ENCODE measurements around the gene STRADA. TPM values are rescaled to one million over a fixed set of nuclear protein-coding genes. Genes with fewer than 3 reads are reported as not detected.

STRADA gene
- total and polyA plus RNA-seq, 2 of the 8 experiments (the other 6 are each of a cell fraction or from before 2014, with no cell fraction given): 35.6 to 43.3 TPM

DNA sequence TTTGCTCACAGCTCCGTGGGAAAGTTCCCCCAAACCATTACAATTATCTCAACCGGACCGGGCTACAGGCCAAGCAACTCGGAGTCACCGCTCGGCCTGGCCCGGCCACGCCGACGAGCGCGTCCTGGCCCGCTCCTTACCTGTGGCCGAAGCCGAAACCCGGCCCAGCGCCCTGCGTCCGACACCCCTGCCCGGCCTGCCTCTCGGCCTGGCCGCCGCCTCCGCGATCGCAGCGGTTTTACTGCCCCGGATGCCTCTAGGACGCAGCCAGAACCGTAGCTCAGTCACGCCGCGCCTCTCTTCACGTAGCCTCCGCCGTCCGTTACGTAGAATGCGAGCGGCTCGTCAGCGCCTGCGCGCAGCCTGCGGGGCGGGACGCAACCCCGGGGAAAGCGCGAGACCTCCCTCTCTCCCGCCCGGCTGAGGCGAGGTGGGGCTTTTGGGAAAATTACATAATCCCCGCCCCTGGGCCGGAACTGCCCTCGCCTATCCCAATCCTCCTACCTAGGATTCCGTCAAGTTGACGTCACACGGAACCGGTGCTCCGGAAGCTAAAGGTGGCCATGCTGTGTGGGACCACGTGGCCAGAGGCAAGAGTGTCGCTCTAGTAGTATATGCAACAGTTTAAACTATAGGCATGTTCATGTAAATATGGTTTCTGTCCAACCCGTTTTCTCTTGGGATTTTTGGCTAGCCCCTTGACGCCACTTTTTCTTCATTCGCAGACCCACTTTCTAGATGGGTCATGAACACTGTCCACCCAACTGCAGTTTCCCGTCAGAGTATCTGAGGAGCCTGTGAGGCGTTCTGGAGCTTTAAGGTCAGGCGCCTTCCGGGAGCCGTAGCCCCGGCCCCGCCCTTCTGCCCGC is 31.9 kb upstream of the STRADA start, which contains the start of gene CCDC47 (continued):
- TF ChIP-seq HDAC6 (IDR thresholded peaks at IDR 0.05; ENCODE audit: low read depth, low read length) (no peak), TEAD4 (IDR thresholded peaks at IDR 0.05; ENCODE audit: low read depth, low read length) (peak; percentile 22; the same call in 1 of the 2 replicates), PHF8 (conservative IDR thresholded peaks at IDR 0.05; ENCODE audit: low read depth, low read length) (peak; percentile 84), CHD1 (IDR thresholded peaks at IDR 0.05; ENCODE audit: low read depth, low read length) (peak; percentile 70; the same call in 1 of the 2 replicates), RXRA (IDR thresholded peaks at IDR 0.05; ENCODE audit: insufficient read depth, low read depth, low read length) (no peak), SP4 (IDR thresholded peaks at IDR 0.05; ENCODE audit: low read length) (peak; percentile 87), YY1 (IDR thresholded peaks at IDR 0.05; ENCODE audit: low read depth, low read length) (peak; percentile 93), EP300 (IDR thresholded peaks at IDR 0.05; ENCODE audit: borderline replicate concordance in 1 of 2, low read depth in 2 of 2, low read length in 2 of 2) (peak in 1 of 2 experiments; percentile 41; a peak in 1 of 3 replicates), CREB1 (IDR thresholded peaks at IDR 0.05) (peak; percentile 98), SIN3A (conservative IDR thresholded peaks at IDR 0.05 in 1 of 2, IDR thresholded peaks at IDR 0.05 in 1 of 2; ENCODE audit: low read depth in 1 of 2, low read length in 2 of 2) (peak; percentile 79 to 88; a peak in 1 of 4 replicates), TCF12 (IDR thresholded peaks at IDR 0.05; ENCODE audit: low read depth, low read length) (no peak), SAP30 (IDR thresholded peaks at IDR 0.05; ENCODE audit: insufficient read depth, insufficient replicate concordance, low read length) (no peak), CEBPB (IDR thresholded peaks at IDR 0.05; ENCODE audit: low read depth, low read length) (peak; percentile 83), TAF1 (IDR thresholded peaks at IDR 0.05; ENCODE audit: low read depth, low read length) (peak; percentile 88), SP2 (IDR thresholded peaks at IDR 0.05; ENCODE audit: low read length) (no peak)

Measured in H1 (cell line).